Measurements from ENCODE around the gene MME. TPM values are rescaled to one million over a fixed set of nuclear protein-coding genes. Genes with fewer than 3 reads are reported as not detected.
"Not testable (repeated sequence)": the region's sequence is repeated elsewhere in the genome, so short reads cannot be mapped to it uniquely, and the experiment has no call there.

The MME gene
- total RNA-seq, 1 experiment from 2014 or later: not detected

DNA sequence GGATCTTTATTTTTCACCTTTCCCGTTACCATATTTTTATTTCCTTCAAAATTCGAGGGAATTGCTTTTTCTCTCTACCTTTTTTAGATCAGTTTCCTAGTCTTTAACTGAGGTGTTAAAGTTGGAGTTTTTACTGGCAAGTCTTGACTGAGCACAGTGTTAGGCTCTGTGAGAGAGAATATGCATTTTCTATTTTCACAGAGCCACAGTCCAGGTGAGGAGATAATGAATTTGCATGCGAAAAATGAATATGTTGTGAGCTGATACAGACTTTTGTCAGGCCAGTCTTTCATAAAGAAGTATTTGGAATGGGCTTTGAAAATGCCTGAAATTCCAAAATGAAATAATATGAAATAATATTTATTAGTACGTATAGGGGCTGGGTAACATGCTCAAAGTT lies 31.9 kb downstream of the MME start:
- Histone ChIP-seq H3K27ac (ENCODE audit: low read depth, low read length, poor library complexity, severe bottlenecking) (no peak overlapping the region), H3K27me3 (replicated peaks; ENCODE audit: insufficient read depth, low read depth, low read length, poor library complexity) (peaks cover 7% of the 10 kb centered on the region), H3K36me3 (ENCODE audit: insufficient read depth, low read length, poor library complexity, severe bottlenecking) (no peaks in the 10 kb centered on the region), H3K4me3 (ENCODE audit: low read depth, low read length, poor library complexity, severe bottlenecking) (no peak overlapping the region), H3K9me3 (ENCODE audit: low read depth, low read length, poor library complexity, severe bottlenecking) (no peaks in the 10 kb centered on the region), H3K4me1 (ENCODE audit: insufficient read depth, low read length, poor library complexity, severe bottlenecking) (no peaks in the 10 kb centered on the region)
- CTCF ChIA-PET: no interaction called here
- intact Hi-C loops (cut with micrococcal nuclease; ENCODE audit: unreplicated experiment): no loop called here
- no peak for TF ChIP-seq EZH2 (IDR thresholded peaks at IDR 0.05; ENCODE audit: borderline replicate concordance, low read depth, low read length, poor library complexity, severe bottlenecking)
- TF ChIP-seq, protein P1, sequence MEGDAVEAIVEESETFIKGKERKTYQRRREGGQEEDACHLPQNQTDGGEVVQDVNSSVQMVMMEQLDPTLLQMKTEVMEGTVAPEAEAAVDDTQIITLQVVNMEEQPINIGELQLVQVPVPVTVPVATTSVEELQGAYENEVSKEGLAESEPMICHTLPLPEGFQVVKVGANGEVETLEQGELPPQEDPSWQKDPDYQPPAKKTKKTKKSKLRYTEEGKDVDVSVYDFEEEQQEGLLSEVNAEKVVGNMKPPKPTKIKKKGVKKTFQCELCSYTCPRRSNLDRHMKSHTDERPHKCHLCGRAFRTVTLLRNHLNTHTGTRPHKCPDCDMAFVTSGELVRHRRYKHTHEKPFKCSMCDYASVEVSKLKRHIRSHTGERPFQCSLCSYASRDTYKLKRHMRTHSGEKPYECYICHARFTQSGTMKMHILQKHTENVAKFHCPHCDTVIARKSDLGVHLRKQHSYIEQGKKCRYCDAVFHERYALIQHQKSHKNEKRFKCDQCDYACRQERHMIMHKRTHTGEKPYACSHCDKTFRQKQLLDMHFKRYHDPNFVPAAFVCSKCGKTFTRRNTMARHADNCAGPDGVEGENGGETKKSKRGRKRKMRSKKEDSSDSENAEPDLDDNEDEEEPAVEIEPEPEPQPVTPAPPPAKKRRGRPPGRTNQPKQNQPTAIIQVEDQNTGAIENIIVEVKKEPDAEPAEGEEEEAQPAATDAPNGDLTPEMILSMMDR (conservative IDR thresholded peaks at IDR 0.05; ENCODE audit: low read depth, low read length): no peak
- DNase-seq (ENCODE audit: low spot score): no peak
- no TSS peak for BruUV-seq (replicated peaks)
- POLR2A ChIA-PET (ENCODE audit: low non-redundant PET): no interaction called here

DNA sequence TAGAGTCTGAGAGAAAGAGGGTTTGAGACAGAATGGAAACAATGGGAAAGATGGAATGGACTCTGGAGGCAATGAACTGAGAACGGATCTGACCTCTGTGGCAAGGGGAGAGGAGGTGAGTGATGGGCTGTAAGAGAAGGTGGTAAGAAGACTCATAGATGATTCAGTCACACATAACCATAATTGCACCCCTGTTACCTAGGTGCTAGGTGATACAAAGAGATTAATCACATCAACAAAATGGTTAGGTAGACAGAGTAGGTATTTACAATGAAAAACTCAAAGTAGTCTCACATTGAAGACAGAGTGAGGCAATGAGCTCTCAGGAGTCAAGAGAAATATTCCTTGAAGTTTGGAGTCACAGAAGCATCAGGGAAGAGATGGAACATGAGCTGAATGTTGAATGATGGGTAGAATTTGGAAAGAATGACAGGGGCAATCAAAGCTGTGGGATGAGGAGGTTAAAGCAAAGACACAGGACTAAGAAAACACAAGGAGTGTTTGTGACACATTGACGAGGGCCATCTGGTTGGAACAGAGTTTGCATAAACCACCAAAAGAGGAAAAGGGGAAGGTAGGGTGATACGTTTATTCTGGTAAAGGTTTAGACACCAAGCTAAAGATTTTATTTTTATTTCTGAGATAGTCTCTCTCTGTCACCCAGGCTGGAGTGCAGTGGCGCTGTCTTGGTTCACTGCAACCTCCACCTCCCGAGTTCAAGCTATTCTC lies 32.7 kb downstream of the MME start:
- peaks cover 7% of the 10 kb centered on the region for H3K27me3 ChIP-seq (replicated peaks; ENCODE audit: insufficient read depth, low read depth, low read length, poor library complexity)
- no peak overlapping the region for H3K27ac ChIP-seq (ENCODE audit: low read depth, low read length, poor library complexity, severe bottlenecking)
- POLR2A ChIA-PET (ENCODE audit: low non-redundant PET): no interaction called here
- DNase-seq (ENCODE audit: low spot score): no peak
- CTCF ChIA-PET: no interaction called here
- TF ChIP-seq, protein P1 (conservative IDR thresholded peaks at IDR 0.05; ENCODE audit: low read depth, low read length): no peak
- no peak for TF ChIP-seq EZH2 (IDR thresholded peaks at IDR 0.05; ENCODE audit: borderline replicate concordance, low read depth, low read length, poor library complexity, severe bottlenecking)
- no peaks in the 10 kb centered on the region for H3K4me1 ChIP-seq (ENCODE audit: insufficient read depth, low read length, poor library complexity, severe bottlenecking)
- no peaks in the 10 kb centered on the region for H3K9me3 ChIP-seq (ENCODE audit: low read depth, low read length, poor library complexity, severe bottlenecking)
- H3K36me3 ChIP-seq (ENCODE audit: insufficient read depth, low read length, poor library complexity, severe bottlenecking): no peaks in the 10 kb centered on the region
- no peak overlapping the region for H3K4me3 ChIP-seq (ENCODE audit: low read depth, low read length, poor library complexity, severe bottlenecking)
- no TSS peak for BruUV-seq (replicated peaks)
- intact Hi-C loops (cut with micrococcal nuclease; ENCODE audit: unreplicated experiment): no loop called here

DNA sequence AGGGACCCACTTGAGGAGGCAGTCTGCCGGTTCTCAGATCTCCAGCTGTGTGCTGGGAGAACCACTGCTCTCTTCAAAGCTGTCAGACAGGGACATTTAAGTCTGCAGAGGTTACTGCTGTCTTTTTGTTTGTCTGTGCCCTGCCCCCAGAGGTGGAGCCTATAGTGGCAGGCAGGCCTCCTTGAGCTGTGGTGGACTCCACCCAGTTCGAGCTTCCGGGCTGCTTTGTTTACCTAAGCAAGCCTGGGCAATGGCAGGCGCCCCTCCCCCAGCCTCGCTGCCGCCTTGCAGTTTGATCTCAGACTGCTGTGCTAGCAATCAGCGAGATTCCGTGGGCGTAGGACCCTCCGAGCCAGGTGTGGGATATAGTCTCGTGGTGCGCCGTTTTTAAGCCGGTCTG lies 44.6 kb downstream of the MME start:
- H3K9me3 ChIP-seq (ENCODE audit: low read depth, low read length, poor library complexity, severe bottlenecking); H3K4me3 ChIP-seq (ENCODE audit: low read depth, low read length, poor library complexity, severe bottlenecking); H3K27ac ChIP-seq (ENCODE audit: low read depth, low read length, poor library complexity, severe bottlenecking); intact Hi-C loops (cut with micrococcal nuclease; ENCODE audit: unreplicated experiment); POLR2A ChIA-PET (ENCODE audit: low non-redundant PET); DNase-seq (ENCODE audit: low spot score); H3K4me1 ChIP-seq (ENCODE audit: insufficient read depth, low read length, poor library complexity, severe bottlenecking); H3K36me3 ChIP-seq (ENCODE audit: insufficient read depth, low read length, poor library complexity, severe bottlenecking); BruUV-seq (replicated peaks); H3K27me3 ChIP-seq (replicated peaks; ENCODE audit: insufficient read depth, low read depth, low read length, poor library complexity); CTCF ChIA-PET: not testable (repeated sequence)

DNA sequence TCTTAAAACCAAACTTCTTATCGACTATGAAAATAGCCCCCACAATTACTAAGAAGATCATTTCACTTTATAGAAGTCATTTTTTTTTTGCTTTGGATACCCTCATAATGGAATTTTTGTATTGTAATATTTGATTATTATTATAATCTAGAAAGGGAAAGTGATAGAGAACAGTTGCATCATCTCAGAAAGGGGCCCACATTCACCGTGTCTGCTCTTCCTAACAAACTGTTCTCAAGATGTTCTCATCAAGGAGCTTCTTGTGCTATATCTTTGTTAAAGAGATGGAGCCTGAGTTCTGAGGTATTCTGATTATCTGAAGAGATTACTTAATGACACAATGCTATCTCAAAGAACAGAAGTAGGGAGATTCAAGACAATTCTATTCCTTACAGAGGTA lies 49.3 kb downstream of the MME start:
- Histone ChIP-seq H3K27ac (ENCODE audit: low read depth, low read length, poor library complexity, severe bottlenecking) (no peak overlapping the region), H3K27me3 (replicated peaks; ENCODE audit: insufficient read depth, low read depth, low read length, poor library complexity) (no peaks in the 10 kb centered on the region), H3K4me1 (ENCODE audit: insufficient read depth, low read length, poor library complexity, severe bottlenecking) (no peaks in the 10 kb centered on the region), H3K4me3 (ENCODE audit: low read depth, low read length, poor library complexity, severe bottlenecking) (no peak overlapping the region), H3K9me3 (ENCODE audit: low read depth, low read length, poor library complexity, severe bottlenecking) (no peaks in the 10 kb centered on the region), H3K36me3 (ENCODE audit: insufficient read depth, low read length, poor library complexity, severe bottlenecking) (no peaks in the 10 kb centered on the region)
- TF ChIP-seq, protein P1 (conservative IDR thresholded peaks at IDR 0.05; ENCODE audit: low read depth, low read length): no peak
- TF ChIP-seq EZH2 (IDR thresholded peaks at IDR 0.05; ENCODE audit: borderline replicate concordance, low read depth, low read length, poor library complexity, severe bottlenecking): no peak
- DNase-seq (ENCODE audit: low spot score): no peak
- BruUV-seq (replicated peaks): no TSS peak
- ChIA-PET POLR2A (ENCODE audit: low non-redundant PET) (no interaction called here), CTCF (no interaction called here)
- intact Hi-C loops (cut with micrococcal nuclease; ENCODE audit: unreplicated experiment): no loop called here
